ENCODE results near the gene ABHD17B. TPM values are rescaled to one million over a fixed set of nuclear protein-coding genes. Genes with fewer than 3 reads are reported as not detected.

The ABHD17B gene
- total RNA-seq, 2 experiments from 2014 or later, result 15.5 to 16.5 TPM

DNA sequence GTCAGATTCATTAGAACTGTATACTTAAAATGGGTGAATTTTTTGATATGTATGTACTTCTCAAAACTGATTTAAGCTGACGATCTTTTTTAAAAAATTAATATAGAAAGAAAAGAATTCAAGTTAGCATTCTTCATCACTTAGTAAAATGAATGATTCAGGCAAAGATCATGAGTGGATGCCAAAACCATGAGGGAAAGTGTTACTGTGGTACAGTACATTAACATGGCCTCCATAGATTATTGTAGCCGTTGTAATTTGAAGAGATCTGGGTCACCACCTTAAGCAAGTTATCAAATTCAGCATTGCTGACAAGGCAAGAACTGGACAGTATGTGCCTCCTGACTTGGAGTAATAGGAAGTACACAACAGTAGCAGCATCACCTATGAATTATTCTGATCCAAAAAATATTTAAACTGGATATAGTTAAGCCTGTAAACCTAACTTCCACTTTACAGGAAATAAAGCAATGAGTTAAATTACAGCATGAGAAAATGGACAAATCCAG, 30.1 kb upstream of the ABHD17B start:
- no peaks in the 10 kb centered on the region for H3K27me3 Mint-ChIP-seq
- H3K27ac Mint-ChIP-seq, result no peak overlapping the region
- H3K9me3 Mint-ChIP-seq, result no peaks in the 10 kb centered on the region
- no peak for ATAC-seq
- TF ChIP-seq, protein P1, sequence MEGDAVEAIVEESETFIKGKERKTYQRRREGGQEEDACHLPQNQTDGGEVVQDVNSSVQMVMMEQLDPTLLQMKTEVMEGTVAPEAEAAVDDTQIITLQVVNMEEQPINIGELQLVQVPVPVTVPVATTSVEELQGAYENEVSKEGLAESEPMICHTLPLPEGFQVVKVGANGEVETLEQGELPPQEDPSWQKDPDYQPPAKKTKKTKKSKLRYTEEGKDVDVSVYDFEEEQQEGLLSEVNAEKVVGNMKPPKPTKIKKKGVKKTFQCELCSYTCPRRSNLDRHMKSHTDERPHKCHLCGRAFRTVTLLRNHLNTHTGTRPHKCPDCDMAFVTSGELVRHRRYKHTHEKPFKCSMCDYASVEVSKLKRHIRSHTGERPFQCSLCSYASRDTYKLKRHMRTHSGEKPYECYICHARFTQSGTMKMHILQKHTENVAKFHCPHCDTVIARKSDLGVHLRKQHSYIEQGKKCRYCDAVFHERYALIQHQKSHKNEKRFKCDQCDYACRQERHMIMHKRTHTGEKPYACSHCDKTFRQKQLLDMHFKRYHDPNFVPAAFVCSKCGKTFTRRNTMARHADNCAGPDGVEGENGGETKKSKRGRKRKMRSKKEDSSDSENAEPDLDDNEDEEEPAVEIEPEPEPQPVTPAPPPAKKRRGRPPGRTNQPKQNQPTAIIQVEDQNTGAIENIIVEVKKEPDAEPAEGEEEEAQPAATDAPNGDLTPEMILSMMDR (IDR thresholded peaks at IDR 0.05), result no peak
- ChIA-PET POLR2A (no interaction called here), CTCF (no interaction called here)
- H3K4me3 Mint-ChIP-seq, result no peak overlapping the region
- peaks cover 22% of the 10 kb centered on the region for H3K4me1 Mint-ChIP-seq (ENCODE audit: low read depth)
- DNase-seq, result no peak
- intact Hi-C loops (cut with micrococcal nuclease), result no loop called here
- peaks cover 2% of the 10 kb centered on the region for H3K36me3 Mint-ChIP-seq (ENCODE audit: low read depth)

DNA sequence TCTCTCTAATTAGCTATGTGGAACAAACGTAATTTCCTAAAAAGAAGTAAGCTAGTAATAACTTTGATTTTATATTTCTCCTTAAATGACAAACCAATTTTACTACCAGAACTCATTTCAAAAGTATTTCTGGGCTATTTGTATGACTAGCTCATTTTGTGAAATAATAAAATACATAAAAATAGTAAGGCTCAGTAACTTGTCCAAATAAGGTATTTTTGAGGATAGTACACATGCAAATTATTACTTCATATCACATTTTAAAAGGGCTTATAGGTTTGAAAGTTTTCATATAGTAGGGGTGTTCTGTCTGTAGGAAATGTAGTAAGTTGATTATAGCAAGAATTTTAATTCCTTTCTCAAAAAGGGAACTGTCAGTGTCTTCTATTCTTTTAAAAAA, 26.9 kb upstream of the ABHD17B start:
- no peaks in the 10 kb centered on the region for H3K9me3 Mint-ChIP-seq
- H3K4me1 Mint-ChIP-seq (ENCODE audit: low read depth), result peaks cover 30% of the 10 kb centered on the region
- ChIA-PET CTCF (interaction anchor here (0.7 to 0.8 kb wide), 2 partner anchors 131 to 138 kb away, joined by 3 read pairs; no protein-coding TSS in a partner anchor), POLR2A (no interaction called here)
- TF ChIP-seq, protein P1 (IDR thresholded peaks at IDR 0.05), result no peak
- peaks cover 5% of the 10 kb centered on the region for H3K36me3 Mint-ChIP-seq (ENCODE audit: low read depth)
- H3K27ac Mint-ChIP-seq, result no peak overlapping the region
- ATAC-seq (no peak), DNase-seq (no peak)
- intact Hi-C loops (cut with micrococcal nuclease), result no loop called here
- no peak overlapping the region for H3K4me3 Mint-ChIP-seq
- no peaks in the 10 kb centered on the region for H3K27me3 Mint-ChIP-seq

- no peak for DNase-seq
- ChIA-PET POLR2A (no interaction called here), CTCF (interaction anchor here (0.8 kb wide), 1 partner anchor 130 kb away, joined by 3 read pairs; no protein-coding TSS in a partner anchor)
- Mint-ChIP-seq H3K27me3 (no peaks in the 10 kb centered on the region), H3K4me3 (no peak overlapping the region), H3K9me3 (no peaks in the 10 kb centered on the region), H3K27ac (no peak overlapping the region), H3K36me3 (ENCODE audit: low read depth) (peaks cover 9% of the 10 kb centered on the region), H3K4me1 (ENCODE audit: low read depth) (peaks cover 33% of the 10 kb centered on the region)
- ATAC-seq, result no peak
- intact Hi-C loops (cut with micrococcal nuclease), result no loop called here
- TF ChIP-seq, protein P1 (IDR thresholded peaks at IDR 0.05), result no peak
Measured at GRCh38 chr9:71937070-71937625, 26.2 kb upstream of the ABHD17B start.

DNA sequence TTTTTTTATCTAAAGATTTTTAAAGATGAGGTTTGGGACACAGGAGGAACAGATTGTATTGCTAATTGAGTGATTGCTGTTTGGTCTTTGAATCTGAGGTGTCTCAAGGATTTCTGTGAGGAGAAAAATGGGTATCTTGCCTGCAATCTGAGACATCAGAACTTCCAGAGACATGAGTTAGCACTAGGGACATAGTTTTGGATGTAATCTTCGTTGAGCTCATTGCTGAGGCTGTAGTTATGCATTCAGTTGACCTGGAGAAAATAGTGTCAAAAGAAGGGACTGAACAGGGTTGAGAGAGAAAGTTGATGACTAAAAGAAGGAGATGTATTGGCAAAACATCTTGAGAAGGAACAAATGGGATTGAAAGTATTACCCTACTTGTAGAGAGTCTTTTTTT, 25.1 kb upstream of the ABHD17B start:
- H3K4me3 Mint-ChIP-seq, result no peak overlapping the region
- no peaks in the 10 kb centered on the region for H3K9me3 Mint-ChIP-seq
- H3K27me3 Mint-ChIP-seq, result no peaks in the 10 kb centered on the region
- TF ChIP-seq, protein P1 (IDR thresholded peaks at IDR 0.05), result no peak
- H3K27ac Mint-ChIP-seq, result no peak overlapping the region
- ChIA-PET POLR2A (no interaction called here), CTCF (interaction anchor here (0.6 kb wide), 1 partner anchor 594 kb away, joined by 4 read pairs; no protein-coding TSS in a partner anchor)
- intact Hi-C loops (cut with micrococcal nuclease), result no loop called here
- no peak for ATAC-seq
- peaks cover 12% of the 10 kb centered on the region for H3K36me3 Mint-ChIP-seq (ENCODE audit: low read depth)
- peaks cover 26% of the 10 kb centered on the region for H3K4me1 Mint-ChIP-seq (ENCODE audit: low read depth)
- no peak for DNase-seq

DNA sequence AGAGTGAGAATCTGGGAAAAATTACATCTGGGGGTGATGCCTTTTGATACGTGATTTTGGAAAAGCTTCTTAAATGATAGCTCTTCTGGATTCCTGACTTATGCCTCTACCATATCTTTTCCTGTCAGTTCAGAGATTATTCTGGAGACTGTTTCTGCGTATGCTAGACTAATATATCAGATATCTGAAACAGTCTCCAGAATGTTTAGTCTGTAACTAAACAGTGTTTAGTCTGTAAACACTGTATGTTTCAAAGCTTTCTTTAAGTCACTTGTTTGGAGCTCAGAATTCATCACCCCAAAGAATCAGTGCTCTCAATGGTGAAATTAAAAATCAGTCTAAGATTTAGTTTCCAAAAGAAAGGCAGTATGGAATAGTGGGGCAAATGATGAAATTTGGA, 20.2 kb upstream of the ABHD17B start:
- DNase-seq, result no peak
- ChIA-PET CTCF (interaction anchor here (0.9 to 1.1 kb wide), 2 partner anchors 94 to 124 kb away, joined by 5 read pairs; no protein-coding TSS in a partner anchor), POLR2A (no interaction called here)
- peaks cover 13% of the 10 kb centered on the region for H3K36me3 Mint-ChIP-seq (ENCODE audit: low read depth)
- H3K4me3 Mint-ChIP-seq, result no peak overlapping the region
- H3K27ac Mint-ChIP-seq, result no peak overlapping the region
- intact Hi-C loops (cut with micrococcal nuclease), result no loop called here
- H3K27me3 Mint-ChIP-seq, result no peaks in the 10 kb centered on the region
- H3K4me1 Mint-ChIP-seq (ENCODE audit: low read depth), result peaks cover 18% of the 10 kb centered on the region
- H3K9me3 Mint-ChIP-seq, result no peaks in the 10 kb centered on the region
- ATAC-seq, result no peak
- TF ChIP-seq, protein P1 (IDR thresholded peaks at IDR 0.05), result no peak

All from activated CD8-positive, alpha-beta T cell treated with anti-CD3 and anti-CD28 coated beads for 36 hours (primary cell).